Neuronal stem cell (in vitro differentiated cells): Measurements from ENCODE around the gene SLC30A4.

ENCODE experiments used
- DNase-seq: peaks from one replicate; pipeline ENCODE4 v3.0.0-alpha.2; 2013; ENCODE audit warnings: low spot score
- H2AFZ ChIP-seq: one replicate; pipeline ENCODE4 v1.6.1; 2013; ENCODE audit warnings: mild to moderate bottlenecking, low read length, inconsistent platforms
- H2AK5ac ChIP-seq: 2 replicates; pipeline ENCODE4 v1.6.1; 2013; ENCODE audit warnings: low read depth, mild to moderate bottlenecking, inconsistent platforms, low read length, moderate library complexity, mixed read lengths
- H2BK120ac ChIP-seq: 2 replicates; pipeline ENCODE4 v1.6.1; 2013; ENCODE audit warnings: low read depth, mild to moderate bottlenecking, inconsistent platforms, low read length, moderate library complexity, mixed read lengths
- H2BK12ac ChIP-seq: one replicate; pipeline ENCODE4 v1.6.1; 2013; ENCODE audit warnings: low read length, inconsistent platforms
- H2BK15ac ChIP-seq: 2 replicates; pipeline ENCODE4 v1.6.1; 2013; ENCODE audit warnings: mild to moderate bottlenecking, low read length, inconsistent platforms, mixed read lengths
- H2BK5ac ChIP-seq: one replicate; pipeline ENCODE4 v1.6.1; 2013; ENCODE audit warnings: inconsistent platforms, mild to moderate bottlenecking, low read length, moderate library complexity
- H3K14ac ChIP-seq: one replicate; pipeline ENCODE4 v1.6.1; 2013; ENCODE audit warnings: low read length, inconsistent platforms
- H3K18ac ChIP-seq: 2 replicates; pipeline ENCODE4 v1.6.1; 2013; ENCODE audit warnings: low read length, inconsistent platforms
- H3K23ac ChIP-seq: 2 replicates; pipeline ENCODE4 v1.6.1; 2013; ENCODE audit warnings: low read depth, mild to moderate bottlenecking, mixed read lengths, low read length, inconsistent platforms; ENCODE audit not compliant: poor library complexity
- H3K27ac ChIP-seq: replicated peaks from 3 replicates; pipeline ENCODE4 v1.5.1; 2013; ENCODE audit warnings: low read length, inconsistent platforms
- H3K27me3 ChIP-seq, 3 experiments: 2 replicates each; pipeline ENCODE4 v1.6.1; 2013; ENCODE audit warnings: low read length in 3 of 3, mild to moderate bottlenecking in 2 of 3, inconsistent platforms in 1 of 3, low read depth in 1 of 3, mixed read lengths in 1 of 3, moderate library complexity in 1 of 3; ENCODE audit not compliant: control insufficient read depth in 3 of 3, insufficient read depth in 3 of 3
- H3K36me3 ChIP-seq, 2 donors: replicated peaks in 1 of 2; 2 replicates each; pipeline ENCODE4 v1.6.1; 2013; ENCODE audit warnings: low read length in 2 of 2; ENCODE audit not compliant: control insufficient read depth in 2 of 2, insufficient read depth in 2 of 2
- H3K4ac ChIP-seq: 2 replicates; pipeline ENCODE4 v1.6.1; 2013; ENCODE audit warnings: inconsistent platforms, mild to moderate bottlenecking, low read length, moderate library complexity
- H3K4me1 ChIP-seq, 2 donors: 1 replicate in 1 of 2; 2 replicates in 1 of 2; pipeline ENCODE4 v1.6.1; 2013; ENCODE audit warnings: low read length in 2 of 2, low read depth in 1 of 2; ENCODE audit not compliant: control insufficient read depth in 2 of 2, insufficient read depth in 1 of 2
- H3K4me2 ChIP-seq: one replicate; pipeline ENCODE4 v1.6.1; 2013; ENCODE audit warnings: mild to moderate bottlenecking, low read length, inconsistent platforms; ENCODE audit not compliant: insufficient read depth, poor library complexity, severe bottlenecking
- H3K4me3 ChIP-seq, 2 donors: 2 replicates each; pipeline ENCODE4 v1.5.1; 2013; ENCODE audit warnings: low read length in 2 of 2, mild to moderate bottlenecking in 2 of 2, inconsistent platforms in 1 of 2, moderate library complexity in 1 of 2
- H3K79me1 ChIP-seq: one replicate; pipeline ENCODE4 v1.6.1; 2013; ENCODE audit warnings: low read depth, mild to moderate bottlenecking, inconsistent platforms, low read length, moderate library complexity
- H3K9ac ChIP-seq: one replicate; pipeline ENCODE4 v1.6.1; 2013; ENCODE audit warnings: mild to moderate bottlenecking, low read depth, low read length, inconsistent platforms; ENCODE audit not compliant: poor library complexity
- H3K9me3 ChIP-seq, 2 donors: replicated peaks in 1 of 2; 2 replicates each; pipeline versions ENCODE3 to v1.6.1; 2013; ENCODE audit warnings: low read length in 2 of 2, mild to moderate bottlenecking in 2 of 2, inconsistent platforms in 1 of 2, low read depth in 1 of 2, mixed read lengths in 1 of 2, moderate library complexity in 1 of 2; ENCODE audit not compliant: control insufficient read depth in 2 of 2, insufficient read depth in 1 of 2
- H4K8ac ChIP-seq: one replicate; pipeline ENCODE4 v1.6.1; 2013; ENCODE audit warnings: low read depth, mild to moderate bottlenecking, inconsistent platforms, low read length, moderate library complexity
- H4K91ac ChIP-seq: one replicate; pipeline ENCODE4 v1.6.1; 2013; ENCODE audit warnings: low read length, low read depth, mild to moderate bottlenecking, inconsistent platforms; ENCODE audit not compliant: poor library complexity
- WGBS, 2 donors: extraction: QIAGEN DNeasy Blood & Tissue Kit; methylation state at CpG; one replicate each; pipeline ENCODE4 v1.1.7; 2013; ENCODE audit warnings: missing lambda C conversion rate in 2 of 2, mixed read lengths in 1 of 2; ENCODE audit not compliant: insufficient read length in 2 of 2, insufficient replicate concordance in 1 of 2; ENCODE audit errors: extremely low coverage in 2 of 2; 5-methylcytosine and 5-hydroxymethylcytosine counted together

SLC30A4 gene

DNA sequence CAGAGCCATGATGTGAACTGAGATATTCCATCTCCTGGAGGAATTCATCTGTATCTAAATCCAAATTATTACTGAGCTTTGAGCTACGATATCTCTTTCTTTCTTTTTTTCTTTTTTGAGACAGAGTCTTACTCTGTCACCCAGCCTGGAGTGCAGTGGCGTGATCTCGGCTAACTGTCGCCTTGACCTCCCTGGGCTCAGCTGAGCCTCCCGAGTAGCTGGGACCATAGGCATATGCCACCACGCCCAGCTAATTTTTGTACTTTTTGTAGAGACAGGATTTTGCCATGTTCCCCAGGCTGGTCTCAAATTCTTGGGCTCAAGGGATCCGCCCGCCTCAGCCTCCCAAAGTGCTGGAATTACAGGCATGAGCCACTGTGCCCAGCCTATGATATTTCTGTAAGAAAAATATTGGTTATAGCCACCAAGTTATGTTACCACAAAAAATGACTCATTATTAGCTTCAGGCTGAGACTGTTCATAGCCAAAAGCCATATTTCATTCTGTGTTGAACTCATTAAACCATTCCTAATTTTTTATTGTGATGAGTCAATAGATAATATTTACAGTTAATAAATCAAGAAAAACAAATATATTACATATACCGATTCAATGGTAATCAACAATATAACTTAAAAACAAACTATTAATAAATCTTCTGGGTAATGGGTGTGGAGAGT is 27.1 kb upstream of the SLC30A4 start:
- Histone ChIP-seq H2AK5ac (no peak overlapping the region), H3K4me2 (no peak overlapping the region), H3K79me1 (no peaks in the 10 kb centered on the region), H2BK120ac (no peak overlapping the region), H3K9me3 (no peaks in the 10 kb centered on the region), H4K91ac (no peak overlapping the region), H3K27me3 (peaks cover 0 to 8% (median 0%) of the 10 kb centered on the region in 3 experiments), H2BK15ac (no peak overlapping the region), H3K4ac (no peak overlapping the region), H2BK12ac (no peak overlapping the region), H3K14ac (no peak overlapping the region), H3K27ac (no peak overlapping the region), H3K18ac (no peak overlapping the region), H4K8ac (no peak overlapping the region), H3K4me1 (no peaks in the 10 kb centered on the region), H3K36me3 (no peaks in the 10 kb centered on the region), H3K9ac (no peak overlapping the region), H3K4me3 (no peak overlapping the region), H2BK5ac (no peak overlapping the region), H2AFZ (no peak overlapping the region), H3K23ac (no peak overlapping the region)
- WGBS, 2 donors = no CpG with 5 or more reads among the region's 9 CpGs
- no peak for DNase-seq

DNA sequence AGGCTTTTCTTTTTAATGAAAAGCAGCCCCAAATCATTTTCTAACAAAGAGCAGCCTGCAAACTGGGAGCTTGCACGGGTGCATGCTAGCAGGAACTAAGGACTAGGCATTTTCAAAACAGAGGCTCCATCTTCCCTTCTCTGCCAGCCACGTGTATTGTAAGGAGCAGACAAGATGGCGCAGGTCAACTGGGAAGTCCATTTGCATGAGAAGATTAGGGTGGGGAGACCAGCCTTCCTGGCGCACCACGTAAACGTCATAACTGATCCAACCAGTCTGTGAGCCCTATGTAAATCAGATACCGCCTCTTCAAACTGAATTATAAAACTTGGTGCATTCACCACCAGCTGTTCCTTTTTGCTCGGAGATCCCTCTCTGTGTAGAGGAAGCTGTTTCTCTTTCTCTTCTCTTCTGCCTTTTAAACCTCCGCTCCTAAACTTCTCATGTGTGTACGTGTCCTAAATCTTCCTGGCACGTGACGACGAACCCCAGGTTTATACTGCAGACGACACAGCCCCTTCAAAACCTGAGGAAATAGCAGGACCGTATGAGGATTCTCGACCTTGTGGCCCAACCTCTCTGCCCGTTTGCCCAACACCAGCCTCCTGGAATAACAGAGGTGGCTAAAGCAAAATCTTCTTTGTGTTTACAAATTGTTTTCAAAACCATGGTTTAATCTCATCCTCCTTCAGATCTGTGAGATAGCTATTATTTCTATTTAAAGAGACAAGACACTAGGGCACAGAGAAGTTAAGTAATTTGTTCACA is 26.4 kb upstream of the SLC30A4 start:
- Histone ChIP-seq H3K9me3 (no peaks in the 10 kb centered on the region), H4K8ac (no peak overlapping the region), H2AK5ac (no peak overlapping the region), H3K18ac (no peak overlapping the region), H2BK15ac (no peak overlapping the region), H3K27me3 (peaks cover 0 to 3% (median 0%) of the 10 kb centered on the region in 3 experiments), H3K27ac (no peak overlapping the region), H3K14ac (no peak overlapping the region), H2BK120ac (no peak overlapping the region), H3K4me2 (no peak overlapping the region), H2AFZ (peak overlapping the region; percentile 76), H3K79me1 (no peaks in the 10 kb centered on the region), H3K23ac (no peak overlapping the region), H2BK12ac (no peak overlapping the region), H3K4me1 (no peaks in the 10 kb centered on the region), H3K36me3 (no peaks in the 10 kb centered on the region), H3K9ac (no peak overlapping the region), H3K4me3 (no peak overlapping the region), H2BK5ac (no peak overlapping the region), H3K4ac (no peak overlapping the region), H4K91ac (no peak overlapping the region)
- WGBS, 2 donors = no CpG with 5 or more reads among the region's 17 CpGs
- DNase-seq = no peak

DNA sequence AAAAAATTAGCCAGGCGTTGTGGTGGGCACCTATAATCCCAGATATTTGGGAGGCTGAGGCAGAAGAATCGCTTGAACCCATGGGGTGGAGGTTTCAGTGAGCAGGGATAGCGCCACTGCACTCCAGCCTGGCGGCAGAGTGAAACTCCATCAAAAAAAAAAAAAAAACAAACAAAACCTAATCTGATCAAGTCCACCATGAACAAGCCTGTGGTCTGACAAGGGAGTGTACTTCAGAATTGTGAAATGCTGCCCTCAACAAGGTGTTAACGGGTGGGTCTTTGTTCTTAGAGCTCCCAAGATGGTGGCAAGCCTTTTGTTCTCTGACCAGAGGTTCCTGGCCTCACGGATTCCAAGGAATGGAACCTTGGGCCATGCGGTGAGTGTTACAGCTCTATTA is 24.2 kb upstream of the SLC30A4 start:
- WGBS, 2 donors = no CpG with 5 or more reads among the region's 7 CpGs

DNA sequence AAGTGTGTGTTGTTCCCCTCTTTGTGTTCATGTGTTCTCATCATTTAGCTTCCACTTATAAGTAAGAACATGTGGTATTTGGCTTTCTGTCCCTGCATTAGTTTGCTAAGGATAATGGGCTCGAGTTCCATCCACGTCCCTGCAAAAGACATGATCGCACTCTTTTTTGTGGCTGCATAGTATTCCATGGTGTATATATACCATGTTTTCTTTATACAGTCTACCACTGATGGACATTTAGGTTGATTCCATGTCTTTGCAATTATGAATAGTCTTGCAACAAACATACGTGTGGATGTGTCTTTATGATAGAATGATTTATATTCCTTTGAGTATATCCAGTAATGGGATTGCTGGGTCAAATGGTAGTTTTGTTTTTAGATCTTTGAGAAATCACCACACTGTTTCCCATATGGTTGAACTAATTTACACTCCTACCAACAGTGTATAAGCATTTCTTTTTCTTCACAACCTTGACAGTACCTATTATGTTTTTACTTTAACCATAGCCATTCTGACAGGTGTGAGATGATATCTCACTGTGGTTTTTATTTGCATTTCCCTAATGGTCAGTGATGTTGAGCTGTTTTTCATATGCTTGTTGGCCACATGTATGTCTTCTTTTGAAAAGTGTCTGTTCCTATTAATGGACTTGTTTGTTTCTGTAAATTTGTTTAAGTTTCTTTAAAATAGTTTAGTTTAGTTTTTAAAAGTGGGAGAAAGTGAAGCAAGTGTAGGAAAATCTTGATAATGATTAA is 21.9 kb upstream of the SLC30A4 start:
- Histone ChIP-seq H2BK120ac (no peak overlapping the region), H3K79me1 (no peaks in the 10 kb centered on the region), H3K4me3 (no peak overlapping the region), H3K9ac (no peak overlapping the region), H3K18ac (no peak overlapping the region), H2BK5ac (no peak overlapping the region), H4K8ac (no peak overlapping the region), H2BK12ac (no peak overlapping the region), H3K27me3 (peaks cover 0 to 3% (median 0%) of the 10 kb centered on the region in 3 experiments), H3K36me3 (no peaks in the 10 kb centered on the region), H3K4me2 (no peak overlapping the region), H3K4me1 (no peaks in the 10 kb centered on the region), H2AK5ac (no peak overlapping the region), H4K91ac (no peak overlapping the region), H3K4ac (no peak overlapping the region), H3K14ac (no peak overlapping the region), H3K23ac (no peak overlapping the region), H3K9me3 (no peaks in the 10 kb centered on the region), H2AFZ (no peak overlapping the region), H3K27ac (no peak overlapping the region), H2BK15ac (no peak overlapping the region)
- WGBS, 2 donors = no CpG with 5 or more reads among the region's 4 CpGs
- no peak for DNase-seq

More for the DNA sequence above, 24.2 kb upstream of the SLC30A4 start:
- Histone ChIP-seq H2AFZ (no peak overlapping the region), H3K9ac (no peak overlapping the region), H3K4me1 (no peaks in the 10 kb centered on the region), H3K36me3 (no peaks in the 10 kb centered on the region), H3K4me3 (no peak overlapping the region), H3K4me2 (no peak overlapping the region), H2AK5ac (no peak overlapping the region), H3K27me3 (peaks cover 0 to 6% (median 0%) of the 10 kb centered on the region in 3 experiments), H2BK120ac (no peak overlapping the region), H3K27ac (no peak overlapping the region), H3K18ac (no peak overlapping the region), H3K79me1 (no peaks in the 10 kb centered on the region), H3K14ac (no peak overlapping the region), H3K9me3 (no peaks in the 10 kb centered on the region), H3K23ac (no peak overlapping the region), H2BK15ac (no peak overlapping the region), H2BK5ac (no peak overlapping the region), H3K4ac (no peak overlapping the region), H2BK12ac (no peak overlapping the region), H4K8ac (no peak overlapping the region), H4K91ac (no peak overlapping the region)
- DNase-seq = no peak
